HEK293 (cell line): ENCODE results near the gene SYTL3.

Experiments
- CTCF ChIA-PET: fragments of 350-600 bp; formaldehyde crosslinking; extraction: SDS; loops from one replicate; lab custom pipeline; 2021; ENCODE audit warnings: antibody characterized with exemption; lab: Yijun Ruan, JAX
- POLR2A ChIA-PET: fragments of 300-600 bp; formaldehyde crosslinking; extraction: SDS; loops from one replicate; lab custom pipeline; 2020; ENCODE audit warnings: antibody characterized with exemption, inconsistent platforms; lab: Yijun Ruan, JAX
- H3K27ac ChIP-seq: fragments of 200-500 bp; sonication (Bioruptor generic); 2 replicates; pipeline ENCODE4 v1.5.1; 2014; ENCODE audit warnings: low read depth, low read length, control low read depth, inconsistent platforms; ENCODE audit errors: extremely low read depth
- H3K36me3 ChIP-seq, 2 experiments: fragments of 200-500 bp in 1 of 2; sonication (Bioruptor generic) in 1 of 2; 1 replicate in 1 of 2; 2 replicates in 1 of 2; pipeline ENCODE4 v1.5.1; 2014 to 2017; ENCODE audit warnings: inconsistent platforms in 2 of 2, low read length in 2 of 2; ENCODE audit not compliant: control insufficient read depth in 2 of 2, insufficient read depth in 1 of 2
- H3K4me1 ChIP-seq: fragments of 200-500 bp; sonication (Bioruptor generic); 2 replicates; pipeline ENCODE4 v1.5.1; 2014; ENCODE audit warnings: mild to moderate bottlenecking, low read length, inconsistent platforms; ENCODE audit not compliant: control insufficient read depth, insufficient read depth
- H3K4me3 ChIP-seq: 2 replicates; pipeline ENCODE4 v1.5.1; 2011; ENCODE audit warnings: low read depth, mild to moderate bottlenecking, control low read depth, low read length, moderate library complexity
- H3K9me3 ChIP-seq: fragments of 200-500 bp; sonication (Bioruptor generic); 2 replicates; pipeline ENCODE4 v1.5.1; 2014; ENCODE audit warnings: low read depth, low read length, inconsistent platforms; ENCODE audit not compliant: control insufficient read depth, insufficient read depth
- EGR2 ChIP-seq: fragments of 450-650 bp; formaldehyde crosslinking; IDR thresholded peaks from 2 replicates; pipeline ENCODE4 v1.5.1; 2016; ENCODE audit warnings: low read depth, missing biosample characterization, missing genetic modification characterization
- KLF8 ChIP-seq: fragments of 450-650 bp; formaldehyde crosslinking; IDR thresholded peaks from 2 replicates; pipeline ENCODE4 v1.5.1; 2016; ENCODE audit warnings: missing biosample characterization, missing genetic modification characterization
- KLF9 ChIP-seq: fragments of 450-650 bp; formaldehyde crosslinking; IDR thresholded peaks from 2 replicates; pipeline ENCODE4 v1.5.1; 2016; ENCODE audit warnings: missing biosample characterization, missing genetic modification characterization, low read depth
- PRDM1 ChIP-seq: fragments of 450-650 bp; formaldehyde crosslinking; IDR thresholded peaks from 2 replicates; pipeline ENCODE4; 2016; ENCODE audit warnings: missing biosample characterization, missing genetic modification characterization
- SP2 ChIP-seq: fragments of 450-650 bp; formaldehyde crosslinking; IDR thresholded peaks from 2 replicates; pipeline ENCODE4 v1.5.1; 2016; ENCODE audit warnings: missing biosample characterization, missing genetic modification characterization
- YY1 ChIP-seq: fragments of 450-650 bp; formaldehyde crosslinking; IDR thresholded peaks from 2 replicates; pipeline ENCODE4 v1.5.1; 2018; ENCODE audit warnings: missing biosample characterization, missing genetic modification characterization
- ZBTB7A ChIP-seq: fragments of 450-650 bp; formaldehyde crosslinking; IDR thresholded peaks from 2 replicates; pipeline ENCODE4 v1.5.1; 2016; ENCODE audit warnings: low read depth, missing biosample characterization, missing genetic modification characterization
- ZBTB8A ChIP-seq: fragments of 450-650 bp; formaldehyde crosslinking; IDR thresholded peaks from 2 replicates; pipeline ENCODE4 v1.5.1; 2016; ENCODE audit warnings: missing biosample characterization, missing genetic modification characterization
- ZFHX2 ChIP-seq: fragments of 450-650 bp; formaldehyde crosslinking; conservative IDR thresholded peaks from 2 replicates; pipeline ENCODE4 v1.5.1; 2016; ENCODE audit warnings: missing biosample characterization, missing genetic modification characterization
- ZNF146 ChIP-seq: fragments of 450-650 bp; formaldehyde crosslinking; IDR thresholded peaks from 2 replicates; pipeline ENCODE4 v1.5.1; 2016; ENCODE audit warnings: missing biosample characterization, missing genetic modification characterization
- ZNF2 ChIP-seq: fragments of 450-650 bp; formaldehyde crosslinking; IDR thresholded peaks from 2 replicates; pipeline ENCODE4 v1.5.1; 2016; ENCODE audit warnings: missing biosample characterization, missing genetic modification characterization
- ZNF23 ChIP-seq: fragments of 450-650 bp; formaldehyde crosslinking; IDR thresholded peaks from 2 replicates; pipeline ENCODE4 v1.5.1; 2016; ENCODE audit warnings: missing biosample characterization, missing genetic modification characterization, borderline replicate concordance
- ZNF266 ChIP-seq: fragments of 450-650 bp; formaldehyde crosslinking; IDR thresholded peaks from 2 replicates; pipeline ENCODE4 v1.5.1; 2016; ENCODE audit warnings: missing biosample characterization, missing genetic modification characterization, low read depth
- ZNF280D ChIP-seq: fragments of 450-650 bp; formaldehyde crosslinking; IDR thresholded peaks from 2 replicates; pipeline ENCODE4 v1.5.1; 2016; ENCODE audit warnings: missing biosample characterization, missing genetic modification characterization
- ZNF292 ChIP-seq: fragments of 450-650 bp; formaldehyde crosslinking; IDR thresholded peaks from 2 replicates; pipeline ENCODE4 v1.5.1; 2016; ENCODE audit warnings: low read depth, missing biosample characterization, missing genetic modification characterization, borderline replicate concordance
- ZNF416 ChIP-seq: fragments of 450-650 bp; formaldehyde crosslinking; IDR thresholded peaks from 2 replicates; pipeline ENCODE4 v1.5.1; 2016; ENCODE audit warnings: missing biosample characterization, missing genetic modification characterization
- ZNF518A ChIP-seq: fragments of 450-650 bp; formaldehyde crosslinking; conservative IDR thresholded peaks from 2 replicates; pipeline ENCODE4 v1.5.1; 2016; ENCODE audit warnings: low read depth, missing biosample characterization, missing genetic modification characterization
- ZNF529 ChIP-seq: fragments of 450-650 bp; formaldehyde crosslinking; IDR thresholded peaks from 2 replicates; pipeline ENCODE4 v1.5.1; 2017; ENCODE audit warnings: missing genetic modification characterization, missing biosample characterization; ENCODE audit not compliant: insufficient replicate concordance
- ZNF558 ChIP-seq: fragments of 450-650 bp; formaldehyde crosslinking; IDR thresholded peaks from 2 replicates; pipeline ENCODE4 v1.5.1; 2016; ENCODE audit warnings: missing biosample characterization, missing genetic modification characterization
- ZNF658 ChIP-seq: fragments of 450-650 bp; formaldehyde crosslinking; IDR thresholded peaks from 2 replicates; pipeline ENCODE4; 2016; ENCODE audit warnings: missing biosample characterization, missing genetic modification characterization

The SYTL3 gene

GRCh38 chr6:158713469-158713868, 63.6 kb downstream of the SYTL3 start:
- TF ChIP-seq EGR2 (tag by site-specific recombination) (peak; percentile 89), ZNF658 (tag by site-specific recombination) (no peak), KLF9 (tag by site-specific recombination) (0 out of 2 replicates have a peak, but pooled peaks have one; percentile 22), ZFHX2 (tag by site-specific recombination) (peak; percentile 86)
- Histone ChIP-seq H3K4me1 (no peaks in the 10 kb centered on the region), H3K9me3 (no peaks in the 10 kb centered on the region), H3K36me3 (no peaks in the 10 kb centered on the region), H3K4me3 (no peak overlapping the region), H3K27ac (no peak overlapping the region)
- POLR2A ChIA-PET, result no interaction called here
- CTCF ChIA-PET, result no interaction called here

GRCh38 chr6:158714706-158715105, 64.9 kb downstream of the SYTL3 start:
- H3K27ac ChIP-seq, result no peak overlapping the region
- ChIA-PET POLR2A (no interaction called here), CTCF (interaction anchor here (2.4 kb wide), 1 partner anchor 8 kb away, joined by 9 read pairs; no protein-coding TSS in a partner anchor)
- TF ChIP-seq ZNF558 (tag by site-specific recombination), result no peak
- TF ChIP-seq ZNF266 (tag by site-specific recombination), result no peak
- TF ChIP-seq ZNF529 (tag by site-specific recombination), result no peak
- no peak for TF ChIP-seq ZNF280D (tag by site-specific recombination)
- no peak for TF ChIP-seq ZBTB8A (tag by site-specific recombination)
- no peak for TF ChIP-seq EGR2 (tag by site-specific recombination)
- no peak for TF ChIP-seq ZFHX2 (tag by site-specific recombination)
- no peaks in the 10 kb centered on the region for H3K36me3 ChIP-seq
- H3K4me1 ChIP-seq, result no peaks in the 10 kb centered on the region
- no peak overlapping the region for H3K4me3 ChIP-seq
- H3K9me3 ChIP-seq, result no peaks in the 10 kb centered on the region

GRCh38 chr6:158715330-158716311, 65.8 kb downstream of the SYTL3 start:
- H3K9me3 ChIP-seq, result no peaks in the 10 kb centered on the region
- no peaks in the 10 kb centered on the region for H3K4me1 ChIP-seq
- TF ChIP-seq SP2, result no peak
- no peak for TF ChIP-seq KLF8 (tag by site-specific recombination)
- no peak for TF ChIP-seq ZNF146
- no peak for TF ChIP-seq YY1
- TF ChIP-seq ZNF416 (tag by site-specific recombination), result no peak
- TF ChIP-seq ZNF2 (tag by site-specific recombination), result no peak
- no peak for TF ChIP-seq ZNF23
- TF ChIP-seq ZNF518A, result no peak
- no peak for TF ChIP-seq ZNF292
- no peak for TF ChIP-seq ZNF529 (tag by site-specific recombination)
- no peak for TF ChIP-seq ZBTB7A
- TF ChIP-seq PRDM1 (tag by site-specific recombination), result no peak
- no peaks in the 10 kb centered on the region for H3K36me3 ChIP-seq
- ChIA-PET POLR2A (no interaction called here), CTCF (interaction anchor here (0.6 to 2.4 kb wide), 6 partner anchors 9 to 879 kb away, joined by 3 to 9 read pairs (median 5); no protein-coding TSS in a partner anchor)
- no peak overlapping the region for H3K4me3 ChIP-seq
- no peak overlapping the region for H3K27ac ChIP-seq
